ENCODE results near the gene RPL22.
"Not testable (repeated sequence)": the region's sequence is repeated elsewhere in the genome, so short reads cannot be mapped to it uniquely, and the experiment has no call there.

Gene RPL22

DNA sequence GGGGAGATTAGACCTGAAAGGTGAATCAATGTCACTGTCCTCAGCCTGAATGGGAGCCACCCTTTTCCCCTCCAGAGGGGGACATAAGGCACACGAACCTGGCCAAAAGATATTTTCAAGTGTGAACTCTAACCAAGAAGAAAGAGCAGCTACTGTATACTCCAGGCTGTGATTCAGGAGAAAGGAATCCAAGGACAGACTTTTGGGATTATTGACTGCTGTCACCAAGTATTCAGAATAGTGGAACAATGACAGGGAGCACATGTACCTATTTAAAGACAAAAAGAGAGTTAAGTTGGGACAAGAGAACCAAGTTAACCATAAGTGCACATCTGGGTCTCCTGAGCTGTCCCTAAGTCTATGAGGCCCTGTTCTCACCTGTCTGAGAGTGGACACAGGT lies 34.0 kb upstream of the RPL22 start:
- no peak for DNase-seq

DNA sequence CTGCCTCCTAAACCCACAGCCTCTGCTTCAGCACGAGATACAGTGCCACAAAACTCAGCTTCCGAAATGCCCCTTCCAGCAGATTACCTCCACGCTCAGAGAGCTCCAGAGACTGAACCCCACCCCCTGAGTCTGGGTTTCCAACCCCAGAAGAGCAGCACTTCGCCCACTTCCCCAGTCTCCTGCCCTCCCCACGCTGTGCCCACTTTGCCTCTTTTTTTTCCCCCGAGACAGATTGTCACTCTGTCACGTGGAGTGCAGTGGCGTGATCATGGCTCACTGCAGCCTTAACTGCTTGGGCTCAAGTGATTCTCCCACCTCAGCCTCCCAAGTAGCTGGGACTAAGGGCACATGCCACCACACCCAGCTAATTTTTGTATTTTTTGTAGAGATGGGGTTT lies 26.3 kb upstream of the RPL22 start:
- no peak for DNase-seq

DNA sequence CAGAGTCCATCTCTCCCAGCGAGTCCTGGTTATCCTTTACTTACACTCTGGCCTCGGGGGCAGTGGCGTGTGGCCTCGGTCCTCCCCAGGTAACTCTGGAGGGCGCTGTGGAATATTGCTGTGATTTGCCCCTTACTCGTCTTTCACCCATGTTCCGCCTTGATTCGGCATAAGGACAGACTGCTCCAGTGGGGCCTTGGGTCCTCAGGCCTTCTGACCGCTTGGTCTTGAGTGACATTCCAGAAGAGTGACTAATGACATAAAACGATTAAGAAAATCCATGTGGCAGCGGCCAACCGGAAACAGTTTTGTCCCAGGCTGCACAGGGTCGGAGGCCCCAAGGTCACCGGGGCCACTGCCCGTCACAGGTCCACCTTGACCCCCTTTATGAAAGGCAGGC lies 25.3 kb upstream of the RPL22 start:
- no peak for DNase-seq

DNA sequence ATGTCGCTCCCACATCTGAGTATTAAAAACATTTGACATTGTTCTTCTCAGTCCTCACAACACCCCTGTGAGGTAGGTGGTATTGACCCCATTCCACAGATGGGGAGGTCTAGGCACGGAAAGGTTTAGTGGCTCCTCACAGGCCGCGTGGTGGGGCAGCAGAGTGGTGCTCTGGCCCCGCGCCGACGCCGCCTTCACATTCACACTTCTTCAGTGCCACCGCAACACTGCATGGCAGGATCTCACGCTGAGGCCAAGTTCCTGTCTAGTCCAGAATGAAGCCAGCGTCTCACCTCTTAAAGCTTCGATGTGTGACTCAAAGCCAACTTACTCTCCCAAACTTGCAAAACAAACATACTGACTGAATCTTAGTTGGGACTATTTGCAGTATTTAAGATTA lies 24.2 kb upstream of the RPL22 start:
- no peak for DNase-seq

DNA sequence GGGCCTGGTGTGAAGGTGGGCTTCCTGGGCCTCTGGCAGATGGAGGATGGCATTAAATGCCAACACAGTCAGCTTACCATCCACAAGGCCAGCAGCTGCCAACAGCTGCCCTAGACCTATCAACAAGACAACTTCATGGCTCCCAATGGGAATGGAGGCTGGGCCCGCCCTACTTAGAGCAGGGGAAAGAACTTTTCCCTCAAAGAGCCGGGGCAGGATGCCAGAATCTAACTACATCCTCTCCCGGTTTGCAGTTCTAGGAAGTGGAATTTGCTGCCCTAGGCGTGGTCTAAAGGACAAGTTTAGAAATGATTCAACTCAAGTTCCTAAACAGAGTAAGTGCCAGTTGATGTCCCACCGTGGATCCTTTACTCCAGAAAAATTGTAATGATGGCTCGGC lies 23.2 kb upstream of the RPL22 start:
- DNase-seq = no peak

DNA sequence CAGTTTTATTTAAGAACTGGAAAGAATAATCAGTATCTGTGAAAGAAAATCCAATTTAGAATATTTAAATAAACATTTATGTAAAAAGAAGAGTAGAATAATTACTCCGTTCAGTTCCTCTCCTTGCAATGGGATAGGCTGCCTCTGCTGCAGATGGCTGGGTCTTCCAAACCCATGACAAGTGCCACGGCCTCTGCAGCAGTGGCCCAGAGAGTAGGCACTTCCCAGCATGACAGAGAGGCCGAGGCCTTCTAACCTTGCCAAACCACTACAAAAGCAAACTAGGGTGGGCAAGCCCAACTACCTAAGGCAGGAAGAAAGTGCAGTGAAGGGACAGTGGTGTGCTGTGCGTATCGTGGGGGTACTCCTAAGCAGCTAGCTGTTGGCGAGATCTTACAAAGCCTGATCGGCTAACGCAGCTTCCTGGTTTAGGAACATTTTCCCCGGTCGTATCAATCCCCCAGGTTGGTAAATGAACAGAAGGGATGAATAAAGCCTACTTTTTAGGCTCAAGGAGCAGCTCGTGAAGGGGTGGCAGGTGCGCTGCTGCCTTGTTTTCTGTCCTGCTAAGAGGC lies 21.9 kb upstream of the RPL22 start:
- no peak for DNase-seq

DNA sequence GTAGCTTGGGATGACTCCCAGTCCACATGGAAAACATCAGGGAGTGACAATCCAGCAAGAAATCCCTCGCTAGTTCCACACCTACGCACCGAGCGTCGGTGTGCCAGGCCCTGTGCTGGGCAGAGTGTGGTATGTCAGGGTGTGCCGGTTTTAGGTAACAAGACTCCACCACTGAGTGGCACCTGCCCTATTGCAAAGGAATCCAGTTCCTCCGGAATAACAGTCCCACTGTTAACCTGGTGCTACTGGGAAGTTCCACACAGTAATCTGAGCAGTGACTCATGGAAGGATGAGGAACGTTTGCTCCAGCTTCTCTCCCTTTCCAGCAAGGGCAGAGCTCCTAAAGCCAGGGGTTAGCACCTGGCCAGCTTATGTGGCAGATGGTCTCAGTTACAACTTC lies 20.8 kb upstream of the RPL22 start:
- DNase-seq = no peak

DNA sequence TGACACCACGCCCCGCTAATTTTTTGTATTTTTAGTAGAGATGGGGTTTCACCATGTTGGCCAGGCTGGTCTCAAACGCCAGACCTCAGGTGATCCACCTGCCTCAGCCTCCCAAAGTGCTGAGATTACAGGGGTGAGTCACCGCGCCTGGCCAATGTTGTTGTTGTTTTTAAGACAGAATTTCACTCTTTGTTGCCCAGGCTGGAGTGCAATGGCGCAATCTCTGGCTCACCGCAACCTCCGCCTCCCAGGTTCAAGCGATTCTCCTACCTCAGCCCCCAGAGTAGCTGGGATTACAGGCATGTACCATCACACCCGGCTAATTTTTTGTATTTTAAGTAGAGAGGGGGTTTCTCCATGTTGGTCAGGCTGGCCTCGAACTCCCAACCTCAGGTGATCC lies 20.2 kb upstream of the RPL22 start:
- DNase-seq = not testable (repeated sequence)

DNA sequence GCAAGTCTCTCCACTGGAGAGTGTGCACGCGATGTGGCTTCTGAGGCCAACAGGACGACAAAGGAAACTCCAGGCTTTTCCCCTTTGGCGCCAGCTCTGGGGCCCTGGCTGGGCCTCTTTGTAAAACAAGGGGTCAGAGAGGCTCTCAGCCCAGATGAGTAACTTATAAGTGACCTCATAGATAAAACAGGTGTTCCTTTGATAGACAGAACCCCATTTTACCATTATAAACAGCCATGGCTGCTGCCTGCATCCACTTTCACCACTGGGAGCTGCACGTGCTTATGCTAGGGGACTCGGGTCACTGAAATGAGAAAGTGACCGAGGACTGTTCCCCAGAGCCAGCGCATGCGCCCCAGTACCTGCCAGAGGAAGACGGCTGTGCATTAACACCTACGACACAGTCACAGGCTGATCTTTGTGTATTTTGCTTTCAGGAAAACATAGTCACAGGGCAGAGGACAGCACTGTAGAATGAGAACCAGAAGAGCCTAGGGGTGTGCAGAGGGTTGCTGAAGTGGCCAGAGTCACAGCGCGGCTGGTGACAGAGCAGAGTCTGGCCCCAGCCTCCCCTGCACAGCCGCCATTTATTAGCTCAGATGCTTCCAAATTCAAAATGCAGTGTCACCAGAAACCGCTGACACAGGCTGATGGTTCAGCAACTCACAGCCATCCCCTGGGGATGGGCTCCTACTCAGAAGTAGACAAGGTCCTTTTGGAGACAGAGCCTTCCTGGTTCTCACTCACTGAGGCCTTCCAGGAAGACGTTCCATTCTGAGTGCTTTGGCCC lies 19.2 kb upstream of the RPL22 start:
- DNase-seq = no peak

DNA sequence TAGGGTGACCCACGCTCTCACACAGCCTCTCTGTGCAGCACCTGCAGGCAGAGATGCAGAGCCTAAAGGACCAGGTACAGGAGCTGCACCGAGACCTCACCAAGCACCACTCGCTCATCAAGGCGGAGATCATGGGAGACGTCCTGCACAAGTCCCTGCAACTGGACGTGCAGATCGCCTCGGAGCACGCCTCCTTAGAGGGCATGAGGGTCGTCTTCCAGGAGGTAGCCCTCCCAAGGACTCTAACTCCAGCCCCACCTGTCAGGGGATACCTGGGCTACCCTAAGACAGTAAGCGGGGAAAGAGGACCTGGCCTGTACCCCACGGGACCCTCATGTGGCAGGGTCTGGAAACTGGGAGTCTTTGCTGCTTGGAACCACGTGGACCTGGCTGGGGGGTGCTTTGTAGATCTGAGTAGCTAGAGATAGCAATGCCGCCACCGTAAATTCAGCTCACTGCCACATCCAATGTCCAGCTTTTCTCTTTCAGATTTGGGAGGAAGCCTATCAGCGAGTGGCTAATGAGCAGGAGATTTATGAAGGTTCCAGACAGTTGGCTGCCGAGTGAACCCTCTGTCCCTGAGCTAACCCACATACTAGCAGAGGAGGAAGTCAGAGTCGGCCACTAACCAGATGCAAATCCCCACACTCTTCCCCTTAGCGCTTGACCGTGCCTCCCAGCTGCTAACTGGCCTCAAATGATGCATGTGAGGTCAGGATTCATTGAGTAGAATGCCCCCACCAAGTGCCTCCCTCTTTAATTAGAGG lies 13.0 kb upstream of the RPL22 start:
- DNase-seq = no peak

DNA sequence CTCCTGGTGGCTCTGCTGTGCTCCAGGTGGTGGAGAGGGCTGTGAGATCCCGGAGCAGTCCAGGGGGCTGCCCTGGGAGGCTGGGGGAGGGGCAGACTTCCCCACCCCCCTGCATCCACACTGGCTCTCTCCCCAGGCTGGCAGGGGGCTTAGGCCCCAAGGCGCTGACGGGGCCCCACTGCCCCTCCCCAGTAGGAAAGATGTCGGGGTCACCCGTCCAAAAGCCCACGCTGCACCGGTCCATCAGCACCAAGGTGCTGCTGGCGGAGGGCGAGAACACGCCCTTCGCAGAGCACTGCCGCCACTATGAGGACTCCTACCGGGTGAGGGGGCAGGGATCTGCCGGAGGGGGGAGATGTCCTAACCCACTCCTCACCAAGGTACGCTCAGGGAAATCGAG lies 12.3 kb upstream of the RPL22 start:
- no peak for DNase-seq

DNA sequence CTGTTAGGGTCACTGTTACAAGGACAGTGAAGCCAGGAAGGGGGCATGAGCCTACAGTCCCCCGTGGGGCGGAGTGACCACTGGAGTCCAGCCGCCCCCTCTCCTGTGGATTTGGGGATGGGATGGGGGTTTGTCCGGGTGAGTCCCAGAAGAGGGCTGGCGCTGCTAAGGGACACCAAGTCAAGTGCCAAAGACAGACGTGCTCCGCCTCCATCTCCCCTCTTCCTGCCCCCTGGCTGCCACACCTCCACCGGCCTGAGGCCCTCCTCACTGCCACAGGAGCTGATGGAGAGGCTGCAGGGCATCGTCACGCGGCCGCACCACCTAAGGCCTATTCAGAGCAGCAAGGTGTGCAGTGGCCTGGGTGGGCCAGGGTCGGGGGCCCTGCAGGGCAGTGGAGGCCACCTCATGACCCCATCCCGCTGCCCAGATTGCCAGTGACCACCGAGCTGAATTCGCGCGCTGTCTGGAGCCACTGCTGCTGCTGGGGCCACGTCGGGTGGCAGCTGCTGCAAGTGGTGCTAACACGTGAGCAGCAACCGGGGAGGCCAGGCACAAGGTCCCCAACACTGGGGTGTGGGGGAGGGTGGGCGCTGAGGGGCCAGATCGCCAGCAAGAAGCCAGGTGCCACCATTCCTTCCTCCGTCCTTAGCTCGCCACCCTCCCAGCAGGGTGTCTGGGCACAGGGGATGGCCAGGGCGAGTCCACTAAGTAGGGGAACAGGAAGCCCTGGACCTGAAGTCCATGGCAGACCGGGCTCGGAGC lies 11.4 kb upstream of the RPL22 start:
- no peak for DNase-seq

DNA sequence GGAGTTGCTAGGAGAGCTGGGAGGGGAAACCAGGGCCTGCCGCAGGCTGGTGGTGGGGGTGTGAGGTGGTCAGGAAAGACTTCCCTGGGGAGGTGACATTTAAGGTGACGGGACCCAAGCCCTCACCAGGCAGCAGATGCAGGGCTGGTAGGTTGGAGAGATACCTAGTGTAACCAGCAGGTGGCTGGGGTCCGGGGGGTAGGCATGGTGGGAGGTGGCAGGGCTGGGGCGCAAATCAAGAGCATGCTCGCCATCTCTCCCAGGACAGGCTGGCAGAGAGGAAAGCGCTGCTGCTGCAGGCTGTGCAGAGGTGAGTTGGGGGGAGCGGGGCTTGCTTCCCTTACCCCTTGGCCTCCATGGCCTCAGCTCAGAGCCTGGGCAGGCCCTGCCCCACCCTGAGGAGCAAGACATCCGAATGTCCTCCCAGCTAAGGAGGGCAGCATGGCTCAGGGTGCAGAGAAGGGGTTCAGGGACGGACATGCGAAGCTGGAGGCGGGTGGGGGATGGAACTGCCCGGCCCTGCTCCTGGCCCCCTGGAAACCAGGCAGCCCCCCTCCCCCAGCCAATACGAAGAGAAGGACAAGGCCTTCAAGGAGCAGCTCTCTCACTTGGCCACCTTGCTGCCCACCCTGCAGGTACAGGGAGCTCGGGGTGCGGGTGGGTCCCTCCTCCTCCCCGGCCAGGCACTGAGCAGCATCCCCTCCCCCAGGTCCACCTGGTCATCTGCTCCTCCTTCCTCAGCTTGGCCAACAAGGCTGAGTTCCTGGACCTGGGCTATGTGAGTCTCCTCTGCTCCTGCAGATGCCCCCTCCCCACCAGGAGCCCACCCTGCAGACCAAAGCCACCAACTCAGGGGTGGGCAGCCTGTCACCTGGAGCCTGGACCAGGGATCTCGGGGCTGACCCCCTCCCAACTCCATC lies 10.5 kb upstream of the RPL22 start:
- no peak for DNase-seq

DNA sequence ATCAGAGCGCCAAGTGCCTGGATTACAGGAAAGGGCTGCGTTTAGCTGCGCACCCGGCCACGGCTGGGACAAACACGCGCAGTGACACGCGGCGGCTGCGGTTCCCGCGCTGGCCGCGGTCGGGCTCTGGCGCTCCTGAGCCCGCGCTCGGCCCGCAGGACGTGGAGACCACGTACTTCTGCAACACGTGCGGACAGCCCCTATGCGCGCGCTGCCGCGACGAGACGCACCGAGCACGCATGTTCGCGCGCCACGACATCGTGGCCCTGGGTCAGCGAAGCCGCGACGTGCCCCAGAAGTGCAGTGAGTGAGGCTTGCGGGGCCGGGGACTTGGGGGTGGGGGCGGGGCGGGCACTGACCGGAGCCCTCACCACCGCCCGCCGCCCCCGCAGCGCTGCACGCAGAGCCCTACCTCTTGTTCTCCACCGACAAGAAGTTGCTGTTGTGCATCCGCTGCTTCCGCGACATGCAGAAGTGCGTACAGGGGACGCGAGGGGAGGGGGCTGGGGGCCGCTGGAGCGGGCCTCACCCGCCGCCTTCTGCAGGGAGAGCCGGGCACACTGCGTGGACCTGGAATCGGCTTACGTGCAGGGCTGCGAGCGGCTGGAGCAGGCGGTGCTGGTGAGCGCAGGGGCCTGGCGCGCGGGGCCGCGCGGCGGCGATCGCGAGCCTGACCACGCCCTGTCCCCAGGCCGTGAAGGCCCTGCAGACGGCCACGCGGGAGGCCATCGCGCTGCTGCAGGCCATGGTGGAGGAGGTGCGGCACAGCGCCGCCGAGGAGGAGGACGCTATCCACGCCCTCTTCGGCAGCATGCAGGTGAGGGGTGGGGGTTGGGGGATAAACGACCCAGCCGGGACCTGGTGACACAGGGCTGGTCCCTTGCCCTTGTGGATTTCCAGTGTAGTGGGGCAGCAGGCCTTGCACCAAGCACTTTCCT lies 9.6 kb upstream of the RPL22 start:
- peak in 4 of 14 donors; percentile 14 to 51 (median 30) for DNase-seq

DNA sequence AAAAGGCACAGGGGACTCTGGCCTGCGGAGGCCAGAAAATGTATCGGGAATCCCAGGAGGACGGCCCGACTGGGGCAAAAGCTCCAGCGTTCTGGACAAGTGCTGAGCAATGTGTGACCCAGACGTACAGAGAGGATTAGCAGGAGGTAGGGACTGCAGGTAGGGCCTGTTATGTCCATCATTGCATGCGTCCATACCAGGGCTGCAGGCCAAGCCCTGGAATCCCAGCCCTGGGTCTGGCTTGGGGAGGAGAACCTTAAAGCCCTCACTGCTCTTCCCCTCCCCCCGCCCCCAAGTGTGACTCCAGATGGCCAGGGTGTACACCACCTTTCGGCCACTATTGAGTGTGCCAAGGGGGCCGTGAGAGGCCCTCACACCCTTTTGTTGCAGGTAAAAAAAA lies 8.5 kb upstream of the RPL22 start:
- DNase-seq = peak in 1 of 14 donors; percentile 20

DNA sequence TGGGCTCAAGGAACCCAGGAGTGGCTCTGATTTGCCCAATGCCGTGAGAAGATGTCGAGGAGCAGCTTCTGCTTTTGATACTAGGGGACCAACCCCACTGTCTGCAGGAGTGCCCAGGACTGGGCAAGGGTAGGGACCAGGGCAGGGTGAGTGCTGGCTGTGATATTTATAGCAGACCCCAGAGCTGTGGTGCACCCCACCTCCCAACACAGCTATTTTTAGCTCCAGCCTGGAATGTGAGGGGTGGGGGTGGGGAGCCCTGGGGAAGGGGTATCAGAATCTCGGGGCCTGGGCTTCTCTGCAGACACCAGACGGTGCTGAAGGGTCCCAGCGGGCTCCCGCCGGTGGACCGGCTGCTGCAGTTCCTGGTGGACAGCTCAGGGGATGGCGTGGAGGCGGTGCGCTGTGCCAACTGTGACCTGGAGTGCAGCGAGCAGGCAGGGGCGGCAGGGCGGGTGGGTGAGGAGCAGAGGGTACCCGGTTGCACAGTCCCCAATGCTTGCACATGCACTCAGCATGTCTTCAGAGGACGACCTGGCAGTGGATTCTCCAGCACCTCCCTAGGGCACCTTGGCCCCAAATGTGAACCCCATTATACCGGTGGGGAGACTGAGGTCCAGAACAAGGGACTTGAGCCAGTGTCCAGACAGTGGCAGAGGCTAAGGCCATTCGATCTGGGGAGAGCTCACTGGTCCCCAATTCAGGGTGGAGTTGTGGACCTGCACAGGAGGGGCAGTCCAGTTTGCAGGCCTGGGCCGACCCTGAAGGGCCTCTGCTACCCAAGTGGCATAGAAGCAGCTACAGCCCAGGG lies 7.9 kb upstream of the RPL22 start:
- no peak for DNase-seq

DNA sequence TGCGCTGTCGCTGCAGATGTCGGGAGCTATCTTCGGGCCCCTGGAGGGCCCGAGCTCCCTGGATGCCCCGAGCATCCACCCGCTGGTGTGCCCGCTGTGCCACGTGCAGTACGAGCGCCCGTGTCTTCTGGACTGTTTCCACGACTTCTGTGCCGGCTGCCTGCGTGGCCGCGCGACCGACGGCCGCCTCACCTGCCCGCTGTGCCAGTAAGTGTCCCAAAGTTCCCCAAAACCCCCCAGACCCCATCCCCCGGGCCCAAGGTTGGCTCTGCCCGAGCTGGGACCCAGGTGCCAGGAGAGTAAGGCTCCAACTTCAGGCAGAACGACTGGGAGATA lies 7.1 kb upstream of the RPL22 start:
- peak in 1 of 14 donors; percentile 26 for DNase-seq

DNA sequence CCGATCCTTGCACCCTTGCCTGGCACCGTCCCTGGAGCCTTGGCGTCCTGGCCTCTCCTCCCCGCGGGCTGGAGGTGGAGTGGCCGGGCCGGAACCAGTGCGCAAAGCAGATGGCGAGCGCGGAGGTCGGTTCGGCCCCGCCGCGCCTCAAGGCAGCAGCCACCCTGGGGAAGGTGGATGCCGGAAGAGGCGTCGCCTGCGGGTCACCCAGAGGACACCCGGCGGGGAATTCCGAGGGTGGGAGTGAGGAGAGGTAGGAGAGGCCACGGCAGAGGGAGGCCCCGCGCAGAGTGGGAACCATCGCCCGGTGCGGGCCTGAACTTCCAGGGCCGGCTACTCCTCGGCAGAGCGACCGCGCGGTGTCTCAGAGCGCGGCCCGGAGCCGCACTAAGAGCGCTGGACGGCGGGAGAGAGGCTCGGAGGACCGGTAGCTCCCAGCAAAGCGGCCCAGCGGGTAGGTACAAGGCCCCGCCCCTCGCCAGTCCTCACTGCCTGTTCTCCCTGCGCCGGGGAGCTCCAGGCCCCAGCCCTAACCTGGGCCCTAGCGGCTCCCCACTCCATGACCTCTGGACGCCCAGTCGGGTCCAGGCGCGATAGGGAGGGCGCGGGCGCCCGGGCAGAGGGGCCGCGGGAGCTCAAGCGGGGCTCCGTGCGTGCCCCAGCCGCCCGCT lies 6.6 kb upstream of the RPL22 start, which contains the start of gene RNF207:
TSS of gene RNF207 (plus strand) at position 271 of the 671 bp plus-strand sequence. CDS start 417 bp downstream, outside the sequence.
- DNase-seq = peak in 1 of 14 donors; percentile 58

DNA sequence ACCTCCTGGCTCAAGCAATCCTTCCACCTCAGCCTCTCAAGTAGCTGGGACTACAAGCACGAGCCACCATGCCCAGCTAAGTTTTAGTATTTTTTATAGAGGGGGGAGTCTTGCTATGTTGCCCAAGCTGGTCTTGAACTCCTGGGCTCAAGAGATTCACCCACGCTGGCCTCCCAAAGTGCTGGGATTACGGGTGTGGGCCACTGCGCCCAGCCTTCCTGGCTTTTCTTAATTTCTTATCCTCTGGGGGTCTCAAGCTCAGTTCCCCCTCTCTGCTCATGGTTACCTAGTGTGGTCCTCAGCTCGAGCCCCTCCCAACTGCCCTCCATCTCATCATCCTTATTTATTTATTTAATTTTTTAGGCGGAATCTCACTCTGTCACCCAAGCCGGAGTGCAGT lies 2.9 kb upstream of the RPL22 start:
- no peak for DNase-seq
